T-helper 1 cell (primary cell): ENCODE results near the gene SAE1.
A peak's percentile ranks its signal among the peaks of the same experiment; 100 is the strongest.
"Not testable (repeated sequence)": the region's sequence is repeated elsewhere in the genome, so short reads cannot be mapped to it uniquely, and the experiment has no call there.

Experiments used
- DNase-seq, 5 donors: peaks; one replicate each; pipeline ENCODE4 v3.0.0-alpha.2; 2012 to 2020
- total RNA-seq, 4 donors: gene quantifications; one replicate each; lab custom pipeline; 2026; lab: John Stamatoyannopoulos, UW

The SAE1 gene
- 50.7 to 73.9 (median 59.5) reads per million in 4 donors for total RNA-seq

- DNase-seq: peak; percentile 83 to 97 (median 85)
Observed at GRCh38 chr19:47130589-47131227, at the start of gene SAE1. TSS of gene SAE1 (plus strand) at chr19:47130835. CDS start at chr19:47130931, 96 bp downstream.

- no peak for DNase-seq
Observed at GRCh38 chr19:47081095-47081494, 49.5 kb upstream of the SAE1 start.

- DNase-seq: no peak
Observed at GRCh38 chr19:47082493-47082892, 48.1 kb upstream of the SAE1 start.

- DNase-seq: no peak
Observed at GRCh38 chr19:47084879-47085439, 45.7 kb upstream of the SAE1 start.

GRCh38 chr19:47086280-47086679 lies 44.4 kb upstream of the SAE1 start:
- no peak for DNase-seq

- DNase-seq: no peak
Observed at GRCh38 chr19:47089767-47090350, 40.8 kb upstream of the SAE1 start.

- peak in 1 of 5 donors; percentile 84 for DNase-seq
Observed at GRCh38 chr19:47093254-47093653, 37.4 kb upstream of the SAE1 start.

GRCh38 chr19:47093841-47094240 lies 36.8 kb upstream of the SAE1 start:
- peak in 1 of 5 donors; percentile 77 for DNase-seq

GRCh38 chr19:47094557-47095475 lies 35.8 kb upstream of the SAE1 start:
- DNase-seq: peak in 1 of 5 donors; percentile 95

GRCh38 chr19:47095476-47096099 lies 35.0 kb upstream of the SAE1 start:
- DNase-seq: peak in 1 of 5 donors; percentile 54

GRCh38 chr19:47096100-47096704 lies 34.4 kb upstream of the SAE1 start:
- no peak for DNase-seq

GRCh38 chr19:47096721-47097120 lies 33.9 kb upstream of the SAE1 start:
- no peak for DNase-seq

GRCh38 chr19:47097396-47098201 lies 33.0 kb upstream of the SAE1 start:
- DNase-seq: no peak

- no peak for DNase-seq
Observed at GRCh38 chr19:47098608-47099007, 32.0 kb upstream of the SAE1 start.

GRCh38 chr19:47099576-47100050 lies 31.0 kb upstream of the SAE1 start:
- DNase-seq: no peak

GRCh38 chr19:47100290-47100689 lies 30.3 kb upstream of the SAE1 start:
- peak in 1 of 5 donors; percentile 41 for DNase-seq

- DNase-seq: not testable (repeated sequence)
Observed at GRCh38 chr19:47101116-47101515, 29.5 kb upstream of the SAE1 start.

- no peak for DNase-seq
Observed at GRCh38 chr19:47102346-47103060, 28.1 kb upstream of the SAE1 start.

- no peak for DNase-seq
Observed at GRCh38 chr19:47104680-47105079, 26.0 kb upstream of the SAE1 start.

GRCh38 chr19:47105874-47106273 lies 24.8 kb upstream of the SAE1 start:
- DNase-seq: no peak
